HepG2 (cell line): ENCODE measurements around the gene ALB. TPM values are rescaled to one million over a fixed set of nuclear protein-coding genes. Genes with fewer than 3 reads are reported as not detected.

Source experiments
- FOSL2 ChIP-seq: sonication (generic); formaldehyde crosslinking; IDR thresholded peaks from 2 replicates; pipeline ENCODE4 v1.4.0; 2020; ENCODE audit warnings: missing genetic modification reagents
- GATAD1 ChIP-seq: IDR thresholded peaks from 2 replicates; pipeline ENCODE4 v1.6.1; 2016; ENCODE audit warnings: missing genetic modification reagents, missing compliant biosample characterization
- HOXA3 ChIP-seq: sonication (generic); formaldehyde crosslinking; IDR thresholded peaks from 2 replicates; pipeline ENCODE4 v1.5.0; 2020; ENCODE audit warnings: missing genetic modification reagents
- MAF1 ChIP-seq: sonication (generic); formaldehyde crosslinking; IDR thresholded peaks from 2 replicates; pipeline ENCODE4 v1.5.0; 2020; ENCODE audit warnings: missing genetic modification reagents, borderline replicate concordance
- NR2F1 ChIP-seq, 2 experiments: fragments of 450-650 bp in 1 of 2; formaldehyde crosslinking in 1 of 2; IDR thresholded peaks; 2 replicates each; pipeline versions ENCODE4 v1.5.0 to v1.6.1; 2016 to 2020; ENCODE audit warnings: mild to moderate bottlenecking in 1 of 2, missing compliant biosample characterization in 1 of 2, missing genetic modification reagents in 1 of 2, moderate library complexity in 1 of 2
- SIX1 ChIP-seq: sonication (generic); formaldehyde crosslinking; IDR thresholded peaks from 2 replicates; pipeline ENCODE4 v1.4.0; 2020; ENCODE audit warnings: missing genetic modification reagents, borderline replicate concordance
- SRF ChIP-seq: IDR thresholded peaks from 2 replicates; pipeline ENCODE4 v1.6.1; 2011; ENCODE audit warnings: mild to moderate bottlenecking, low read depth, low read length, moderate library complexity
- UBTF ChIP-seq: sonication (generic); formaldehyde crosslinking; IDR thresholded peaks from 2 replicates; pipeline ENCODE4 v1.4.0; 2020; ENCODE audit warnings: mild to moderate bottlenecking, missing genetic modification reagents
- ZBTB42 ChIP-seq: sonication (generic); formaldehyde crosslinking; IDR thresholded peaks from 2 replicates; pipeline ENCODE4 v1.5.0; 2020; ENCODE audit warnings: mild to moderate bottlenecking, missing genetic modification reagents
- ZNF232 ChIP-seq: sonication (generic); formaldehyde crosslinking; IDR thresholded peaks from 2 replicates; pipeline ENCODE4 v1.4.0; 2020; ENCODE audit warnings: missing genetic modification reagents, borderline replicate concordance
- ZNF281 ChIP-seq: sonication (generic); formaldehyde crosslinking; IDR thresholded peaks from 2 replicates; pipeline ENCODE4 v1.4.0; 2020; ENCODE audit warnings: missing genetic modification reagents, borderline replicate concordance
- ZNF451 ChIP-seq: sonication (generic); formaldehyde crosslinking; IDR thresholded peaks from 2 replicates; pipeline ENCODE4 v1.5.0; 2020; ENCODE audit warnings: mild to moderate bottlenecking, missing genetic modification reagents
- ZNF557 ChIP-seq: sonication (generic); formaldehyde crosslinking; IDR thresholded peaks from 2 replicates; pipeline ENCODE4 v1.4.0; 2020; ENCODE audit warnings: missing genetic modification reagents
- ZNF564 ChIP-seq: sonication (generic); formaldehyde crosslinking; IDR thresholded peaks from 2 replicates; pipeline ENCODE4 v1.8.1; 2023; ENCODE audit warnings: mild to moderate bottlenecking, missing genetic modification reagents
- ZNF614 ChIP-seq: IDR thresholded peaks from 2 replicates; pipeline ENCODE4 v1.6.1; 2018; ENCODE audit warnings: missing biosample characterization, missing genetic modification reagents, inconsistent platforms, borderline replicate concordance
- ZNF639 ChIP-seq: conservative IDR thresholded peaks from 2 replicates; pipeline ENCODE4 v1.6.1; 2018; ENCODE audit warnings: missing genetic modification reagents
- ZNF703 ChIP-seq: sonication (generic); formaldehyde crosslinking; IDR thresholded peaks from 2 replicates; pipeline ENCODE4 v1.5.1; 2020; ENCODE audit warnings: missing genetic modification reagents, mild to moderate bottlenecking, moderate library complexity, borderline replicate concordance
- ZNF747 ChIP-seq: sonication (generic); formaldehyde crosslinking; IDR thresholded peaks from 2 replicates; pipeline ENCODE4 v1.8.1; 2023; ENCODE audit warnings: missing genetic modification reagents, mild to moderate bottlenecking, borderline replicate concordance
- ZSCAN12 ChIP-seq: sonication (generic); formaldehyde crosslinking; IDR thresholded peaks from 2 replicates; pipeline ENCODE4 v1.9.0; 2021; ENCODE audit warnings: mild to moderate bottlenecking, missing genetic modification reagents
- polyA plus RNA-seq, 8 experiments: library from polyadenylated mRNA; depleted of rRNA in 3 of 8; stranded (reverse) in 7 of 8; unstranded in 1 of 8; fragments of >200 nt; fragmentation: Illumina TruSeq in 4 of 8; extraction: Trizol in 4 of 8; gene quantifications; 2 replicates each; pipeline versions ENCODE4 v1.2.1 to v1.2.3, GENCODE V29; 2011 to 2016; ENCODE audit warnings: low read depth in 4 of 8, missing spikeins in 1 of 8, mixed read lengths in 1 of 8; ENCODE audit not compliant: insufficient read depth in 1 of 8
- total RNA-seq, 5 experiments: library from RNA; depleted of rRNA; stranded (reverse); fragments of >200 nt; fragmentation: Illumina TruSeq; extraction: Trizol; gene quantifications; 2 replicates each; pipeline ENCODE4 v1.2.3, GENCODE V29; 2016; ENCODE audit warnings: low read depth in 1 of 5
- TF ChIP-seq, protein P1 (sequence below): sonication (generic); formaldehyde crosslinking; conservative IDR thresholded peaks from 2 replicates; pipeline ENCODE4 v1.4.0; 2020; ENCODE audit warnings: missing genetic modification reagents
- TF ChIP-seq, protein P2 (sequence below): sonication (generic); formaldehyde crosslinking; IDR thresholded peaks from 2 replicates; pipeline ENCODE4 v1.8.1; 2023; ENCODE audit warnings: mild to moderate bottlenecking, inconsistent platforms, moderate library complexity, missing genetic modification reagents, borderline replicate concordance
- TF ChIP-seq, protein P3 (sequence below): sonication (generic); formaldehyde crosslinking; IDR thresholded peaks from 2 replicates; pipeline ENCODE4 v1.4.0; 2020; ENCODE audit warnings: mild to moderate bottlenecking, missing genetic modification reagents

The ALB gene
- total and polyA plus RNA-seq, 2 of the 13 experiments (the other 11 are each of a cell fraction or from before 2014, with no cell fraction given): 22,259 to 22,625 TPM

- TF ChIP-seq ZNF281 (CRISPR knock-in tag) (no peak), ZNF232 (no peak), ZNF703 (CRISPR knock-in tag) (no peak), ZNF747 (CRISPR knock-in tag) (no peak), FOSL2 (CRISPR knock-in tag) (peak; percentile 39; the same call in 1 of the 2 replicates), GATAD1 (CRISPR knock-in tag) (no peak), HOXA3 (CRISPR knock-in tag) (no peak), ZNF614 (CRISPR knock-in tag) (no peak), NR2F1 (CRISPR knock-in tag; IDR thresholded peaks at IDR 0.05) (no peak), ZNF451 (CRISPR knock-in tag) (no peak), ZNF564 (CRISPR knock-in tag) (no peak), MAF1 (CRISPR knock-in tag) (no peak), UBTF (CRISPR knock-in tag) (no peak), ZSCAN12 (CRISPR knock-in tag) (no peak), ZNF557 (CRISPR knock-in tag) (no peak), ZNF639 (no peak), SIX1 (CRISPR knock-in tag) (no peak), SRF (no peak), ZBTB42 (no peak)
- TF ChIP-seq, protein P1, sequence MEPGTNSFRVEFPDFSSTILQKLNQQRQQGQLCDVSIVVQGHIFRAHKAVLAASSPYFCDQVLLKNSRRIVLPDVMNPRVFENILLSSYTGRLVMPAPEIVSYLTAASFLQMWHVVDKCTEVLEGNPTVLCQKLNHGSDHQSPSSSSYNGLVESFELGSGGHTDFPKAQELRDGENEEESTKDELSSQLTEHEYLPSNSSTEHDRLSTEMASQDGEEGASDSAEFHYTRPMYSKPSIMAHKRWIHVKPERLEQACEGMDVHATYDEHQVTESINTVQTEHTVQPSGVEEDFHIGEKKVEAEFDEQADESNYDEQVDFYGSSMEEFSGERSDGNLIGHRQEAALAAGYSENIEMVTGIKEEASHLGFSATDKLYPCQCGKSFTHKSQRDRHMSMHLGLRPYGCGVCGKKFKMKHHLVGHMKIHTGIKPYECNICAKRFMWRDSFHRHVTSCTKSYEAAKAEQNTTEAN (CRISPR knock-in tag): no peak
- TF ChIP-seq, protein P2, sequence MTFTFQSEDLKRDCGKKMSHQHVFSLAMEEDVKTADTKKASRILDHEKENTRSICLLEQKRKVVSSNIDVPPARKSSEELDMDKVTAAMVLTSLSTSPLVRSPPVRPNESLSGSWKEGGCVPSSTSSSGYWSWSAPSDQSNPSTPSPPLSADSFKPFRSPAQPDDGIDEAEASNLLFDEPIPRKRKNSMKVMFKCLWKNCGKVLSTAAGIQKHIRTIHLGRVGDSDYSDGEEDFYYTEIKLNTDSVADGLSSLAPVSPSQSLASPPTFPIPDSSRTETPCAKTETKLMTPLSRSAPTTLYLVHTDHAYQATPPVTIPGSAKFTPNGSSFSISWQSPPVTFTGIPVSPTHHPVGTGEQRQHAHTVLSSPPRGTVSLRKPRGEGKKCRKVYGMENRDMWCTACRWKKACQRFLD (CRISPR knock-in tag): no peak
- TF ChIP-seq, protein P3, sequence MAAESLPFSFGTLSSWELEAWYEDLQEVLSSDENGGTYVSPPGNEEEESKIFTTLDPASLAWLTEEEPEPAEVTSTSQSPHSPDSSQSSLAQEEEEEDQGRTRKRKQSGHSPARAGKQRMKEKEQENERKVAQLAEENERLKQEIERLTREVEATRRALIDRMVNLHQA: no peak
These were observed 11.7 kb downstream of the ALB start (continued) for GRCh38 chr4:73415807-73416238.
